Stomach (tissue), 9 donors: ENCODE data around the gene PCSK1N. TPM values are rescaled to one million over a fixed set of nuclear protein-coding genes. Genes with fewer than 3 reads are reported as not detected.

Experiments
- DNase-seq, 2 donors: peaks; one replicate each; pipeline versions ENCODE4 v3.0.0 to v3.0.0-alpha.2; 2013 to 2019
- H3K27ac ChIP-seq, 5 donors: fragments of 200-600 bp in 4 of 5; sonication (generic) in 4 of 5; one replicate each; pipeline ENCODE4 v1.5.1; 2013 to 2019; ENCODE audit warnings: mild to moderate bottlenecking in 1 of 5, moderate library complexity in 1 of 5
- H3K27me3 ChIP-seq, 3 donors: fragments of 200-600 bp; sonication (generic); one replicate each; pipeline ENCODE4 v1.5.1; 2017 to 2019; ENCODE audit warnings: mixed run types in 1 of 3
- H3K36me3 ChIP-seq, 4 donors: fragments of 200-600 bp; sonication (generic); 1 replicate in 3 of 4; 2 replicates in 1 of 4; pipeline ENCODE4 v1.5.1; 2016 to 2019
- H3K4me1 ChIP-seq, 4 donors: fragments of 200-600 bp; sonication (generic); one replicate each; pipeline ENCODE4 v1.5.1; 2016 to 2019
- H3K4me3 ChIP-seq, 4 donors: fragments of 200-600 bp; sonication (generic) in 3 of 4; one replicate each; pipeline ENCODE4 v1.5.1; 2016 to 2019; ENCODE audit warnings: mild to moderate bottlenecking in 1 of 4
- H3K9me3 ChIP-seq, 4 donors: fragments of 200-600 bp; sonication (generic); one replicate each; pipeline ENCODE4 v1.5.1; 2016 to 2019
- CTCF ChIP-seq, 7 experiments: fragments of 450-650 bp in 4 of 7; fragments of 200-600 bp in 3 of 7; sonication (generic) in 3 of 7; IDR thresholded peaks; one replicate each; pipeline ENCODE4 v1.5.1; 2016 to 2019; ENCODE audit warnings: antibody characterized with exemption in 7 of 7, control low read depth in 2 of 7, mild to moderate bottlenecking in 1 of 7
- EP300 ChIP-seq: sonication (generic); formaldehyde crosslinking; IDR thresholded peaks from one replicate; pipeline ENCODE4 v1.6.1; 2017; ENCODE audit warnings: antibody characterized with exemption
- POLR2A ChIP-seq, 4 donors: fragments of 450-650 bp; IDR thresholded peaks; one replicate each; pipeline ENCODE4 v1.6.1; 2016; ENCODE audit warnings: antibody characterized with exemption in 4 of 4, control low read depth in 2 of 4, mild to moderate bottlenecking in 1 of 4, moderate library complexity in 1 of 4
- POLR2AphosphoS5 ChIP-seq, 3 donors: sonication (generic); formaldehyde crosslinking; IDR thresholded peaks; one replicate each; pipeline ENCODE4 v1.6.1; 2016; ENCODE audit warnings: antibody characterized with exemption in 3 of 3
- WGBS, 5 donors: extraction: QIAGEN DNeasy Blood & Tissue Kit in 3 of 5; methylation state at CpG; one replicate each; pipeline versions ENCODE4 v1.1.5 to v1.1.7; 2013 to 2018; 5-methylcytosine and 5-hydroxymethylcytosine counted together
- intact Hi-C: fragments of 100-400 bp; cut with DNase I; formaldehyde crosslinking; loops from one replicate; pipeline ENCODE4 v1.15.1; 2023; ENCODE audit warnings: low total_unique reads
- polyA plus RNA-seq, 3 donors: library from polyadenylated mRNA; stranded (reverse); fragments of 200-250 nt; gene quantifications; one replicate each; pipeline ENCODE4 v1.2.3, GENCODE V29; 2013
- total RNA-seq, 5 donors: library from RNA; depleted of rRNA; stranded (reverse); fragments of >200 nt; gene quantifications; one replicate each; pipeline versions ENCODE4 v1.1.0 to v1.2.3, GENCODE V29; 2014 to 2016
- donor health status: healthy with polysubstance abuse.
- donor health status: Bipolar disorder and iron deficiency.
- donor health status: healthy.

PCSK1N gene
- total and polyA plus RNA-seq, 8 donors = 1.3 to 46.6 (median 12.7) TPM

GRCh38 chrX:48786341-48786800, 49.0 kb downstream of the PCSK1N start, which contains the start of gene GATA1:
Gene GATA1, plus strand, starts transcription at chrX:48786590. Its CDS starts 4,520 bp downstream, at chrX:48791110.
- H3K9me3 ChIP-seq = peaks cover 0 to 3% (median 0%) of the 10 kb centered on the region in 4 donors
- H3K27me3 ChIP-seq = peaks cover 0 to 17% (median 15%) of the 10 kb centered on the region in 3 donors
- no peak for TF ChIP-seq EP300
- TF ChIP-seq POLR2AphosphoS5 (IDR thresholded peaks at IDR 0.05) = no peak
- TF ChIP-seq CTCF (IDR thresholded peaks at IDR 0.05) = no peak
- TF ChIP-seq POLR2A (IDR thresholded peaks at IDR 0.05) = no peak
- no peak within 1 kb of the TSS for H3K4me3 ChIP-seq
- 61 to 85% (median 74%) methylated on average over 3 to 7 of the region's 7 CpGs for WGBS, 5 donors
- H3K4me1 ChIP-seq = no peaks in the 10 kb centered on the region
- no peak for DNase-seq
- no peak within 1 kb of the TSS for H3K27ac ChIP-seq
- no peaks in the 10 kb centered on the region for H3K36me3 ChIP-seq
- intact Hi-C loops = no loop called here

GRCh38 chrX:48785540-48786214, 49.7 kb downstream of the PCSK1N start:
- Histone ChIP-seq H3K27ac (no peak overlapping the region), H3K36me3 (no peaks in the 10 kb centered on the region), H3K4me1 (no peaks in the 10 kb centered on the region), H3K9me3 (peaks cover 0 to 3% (median 0%) of the 10 kb centered on the region in 4 donors), H3K27me3 (peaks cover 0 to 17% (median 15%) of the 10 kb centered on the region in 3 donors), H3K4me3 (no peak overlapping the region)
- TF ChIP-seq POLR2AphosphoS5 (IDR thresholded peaks at IDR 0.05) = no peak
- TF ChIP-seq CTCF (IDR thresholded peaks at IDR 0.05) = no peak
- no peak for TF ChIP-seq EP300
- no peak for TF ChIP-seq POLR2A (IDR thresholded peaks at IDR 0.05)
- intact Hi-C loops = no loop called here
- 55 to 65% (median 65%) methylated on average over 16 of the region's 16 CpGs for WGBS, 5 donors
- DNase-seq = no peak

GRCh38 chrX:48785186-48785539, 50.2 kb downstream of the PCSK1N start:
- no peak overlapping the region for H3K4me3 ChIP-seq
- no peak for DNase-seq
- H3K27me3 ChIP-seq = peaks cover 0 to 17% (median 15%) of the 10 kb centered on the region in 3 donors
- 70 to 86% (median 78%) methylated on average over 1 of the region's 1 CpG; no CpG with 5 or more reads in 1 of the 5 donors for WGBS, 5 donors
- no peaks in the 10 kb centered on the region for H3K36me3 ChIP-seq
- peaks cover 0 to 3% (median 0%) of the 10 kb centered on the region in 4 donors for H3K9me3 ChIP-seq
- intact Hi-C loops = no loop called here
- no peak for TF ChIP-seq EP300
- no peak for TF ChIP-seq CTCF (IDR thresholded peaks at IDR 0.05)
- no peak for TF ChIP-seq POLR2AphosphoS5 (IDR thresholded peaks at IDR 0.05)
- no peak for TF ChIP-seq POLR2A (IDR thresholded peaks at IDR 0.05)
- H3K4me1 ChIP-seq = no peaks in the 10 kb centered on the region
- no peak overlapping the region for H3K27ac ChIP-seq

- peaks cover 0 to 18% (median 17%) of the 10 kb centered on the region in 3 donors for H3K27me3 ChIP-seq
- no peak for DNase-seq
- no peaks in the 10 kb centered on the region for H3K36me3 ChIP-seq
- no peak overlapping the region for H3K4me3 ChIP-seq
- TF ChIP-seq POLR2A (IDR thresholded peaks at IDR 0.05) (no peak), POLR2AphosphoS5 (IDR thresholded peaks at IDR 0.05) (no peak), EP300 (no peak), CTCF (IDR thresholded peaks at IDR 0.05) (no peak)
- WGBS, 5 donors = 43 to 57% (median 52%) methylated on average over 2 to 3 of the region's 3 CpGs
- H3K27ac ChIP-seq = no peak overlapping the region
- intact Hi-C loops = no loop called here
- H3K9me3 ChIP-seq = peaks cover 0 to 3% (median 0%) of the 10 kb centered on the region in 4 donors
- H3K4me1 ChIP-seq = no peaks in the 10 kb centered on the region
Observed at GRCh38 chrX:48784726-48785125, 50.7 kb downstream of the PCSK1N start.
